ENCODE measurements around the gene BLM.

GRCh38 chr15:90855139-90855538, 138.0 kb downstream of the BLM start:
- TF ChIP-seq POLR2A (IDR thresholded peaks at IDR 0.05; ENCODE audit: extremely low read depth, insufficient read length) (no peak), MYC (IDR thresholded peaks at IDR 0.05; ENCODE audit: low read depth, low read length) (no peak), MAX (IDR thresholded peaks at IDR 0.05; ENCODE audit: low read depth, low read length) (no peak)
- TF ChIP-seq, protein P1, sequence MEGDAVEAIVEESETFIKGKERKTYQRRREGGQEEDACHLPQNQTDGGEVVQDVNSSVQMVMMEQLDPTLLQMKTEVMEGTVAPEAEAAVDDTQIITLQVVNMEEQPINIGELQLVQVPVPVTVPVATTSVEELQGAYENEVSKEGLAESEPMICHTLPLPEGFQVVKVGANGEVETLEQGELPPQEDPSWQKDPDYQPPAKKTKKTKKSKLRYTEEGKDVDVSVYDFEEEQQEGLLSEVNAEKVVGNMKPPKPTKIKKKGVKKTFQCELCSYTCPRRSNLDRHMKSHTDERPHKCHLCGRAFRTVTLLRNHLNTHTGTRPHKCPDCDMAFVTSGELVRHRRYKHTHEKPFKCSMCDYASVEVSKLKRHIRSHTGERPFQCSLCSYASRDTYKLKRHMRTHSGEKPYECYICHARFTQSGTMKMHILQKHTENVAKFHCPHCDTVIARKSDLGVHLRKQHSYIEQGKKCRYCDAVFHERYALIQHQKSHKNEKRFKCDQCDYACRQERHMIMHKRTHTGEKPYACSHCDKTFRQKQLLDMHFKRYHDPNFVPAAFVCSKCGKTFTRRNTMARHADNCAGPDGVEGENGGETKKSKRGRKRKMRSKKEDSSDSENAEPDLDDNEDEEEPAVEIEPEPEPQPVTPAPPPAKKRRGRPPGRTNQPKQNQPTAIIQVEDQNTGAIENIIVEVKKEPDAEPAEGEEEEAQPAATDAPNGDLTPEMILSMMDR (IDR thresholded peaks at IDR 0.05; ENCODE audit: low read depth, low read length) = no peak

All from NB4 (cell line).